Sigmoid colon (tissue), 7 donors: ENCODE data around the gene XPNPEP3. TPM values are rescaled to one million over a fixed set of nuclear protein-coding genes. Genes with fewer than 3 reads are reported as not detected.
"Not testable (repeated sequence)": the region's sequence is repeated elsewhere in the genome, so short reads cannot be mapped to it uniquely, and the experiment has no call there.

Experiments used
- DNase-seq: peaks from one replicate; pipeline ENCODE4 v3.0.0-alpha.2; 2019
- H3K27ac ChIP-seq, 4 donors: fragments of 200-600 bp; sonication (generic); one replicate each; pipeline ENCODE4 v1.5.1; 2016 to 2019; ENCODE audit warnings: mild to moderate bottlenecking in 1 of 4
- H3K27me3 ChIP-seq, 3 donors: fragments of 200-600 bp; sonication (generic); one replicate each; pipeline ENCODE4 v1.5.1; 2019; ENCODE audit warnings: mild to moderate bottlenecking in 1 of 3
- H3K36me3 ChIP-seq, 4 donors: fragments of 200-600 bp; sonication (generic); one replicate each; pipeline ENCODE4 v1.5.1; 2016 to 2019
- H3K4me1 ChIP-seq, 4 donors: fragments of 200-600 bp; sonication (generic); one replicate each; pipeline ENCODE4 v1.5.1; 2017 to 2019
- H3K4me3 ChIP-seq, 4 donors: fragments of 200-600 bp; sonication (generic); one replicate each; pipeline ENCODE4 v1.5.1; 2017 to 2019; ENCODE audit warnings: mild to moderate bottlenecking in 2 of 4, moderate library complexity in 1 of 4
- H3K9me3 ChIP-seq, 4 donors: fragments of 200-600 bp in 3 of 4; sonication (generic) in 3 of 4; one replicate each; pipeline versions ENCODE4 v1.5.1 to v1.6.1; 2013 to 2019
- CTCF ChIP-seq, 4 experiments: fragments of 450-650 bp in 3 of 4; fragments of 200-600 bp in 1 of 4; IDR thresholded peaks; one replicate each; pipeline ENCODE4 v1.5.1; 2016 to 2019; ENCODE audit warnings: antibody characterized with exemption in 4 of 4, mild to moderate bottlenecking in 3 of 4, moderate library complexity in 2 of 4
- EP300 ChIP-seq, 4 donors: sonication (generic); formaldehyde crosslinking; IDR thresholded peaks; one replicate each; pipeline ENCODE4 v1.6.1; 2017; ENCODE audit warnings: antibody characterized with exemption in 4 of 4
- POLR2A ChIP-seq, 2 donors: fragments of 450-650 bp; IDR thresholded peaks; one replicate each; pipeline ENCODE4 v1.6.1; 2016; ENCODE audit warnings: antibody characterized with exemption in 2 of 2, mild to moderate bottlenecking in 2 of 2, moderate library complexity in 2 of 2
- POLR2AphosphoS5 ChIP-seq, 4 donors: sonication (generic); formaldehyde crosslinking; IDR thresholded peaks; one replicate each; pipeline ENCODE4 v1.6.1; 2017; ENCODE audit warnings: antibody characterized with exemption in 4 of 4
- WGBS, 2 donors: extraction: QIAGEN DNeasy Blood & Tissue Kit; methylation state at CpG; one replicate each; pipeline ENCODE4 v1.1.7; 2013; 5-methylcytosine and 5-hydroxymethylcytosine counted together
- intact Hi-C: fragments of 100-400 bp; cut with DNase I; formaldehyde crosslinking; loops from one replicate; pipeline ENCODE4 v1.15.1; 2023
- polyA plus RNA-seq, 3 donors: library from polyadenylated mRNA; stranded (reverse); fragments of 200-250 nt; gene quantifications; one replicate each; pipeline ENCODE4 v1.2.3, GENCODE V29; 2013
- total RNA-seq, 4 donors: library from RNA; depleted of rRNA; stranded (reverse); fragments of >200 nt; gene quantifications; one replicate each; pipeline ENCODE4 v1.1.0, GENCODE V29; 2016
- donor health status: healthy with polysubstance abuse.
- donor health status: Bipolar disorder and iron deficiency.
- donor health status: healthy.

XPNPEP3 gene
- total and polyA plus RNA-seq, 7 donors, result 3.9 to 13.6 (median 9.6) TPM

- 92 to 98% methylated on average over 3 of the region's 3 CpGs for WGBS, 2 donors
- TF ChIP-seq CTCF (IDR thresholded peaks at IDR 0.05), result no peak
- TF ChIP-seq POLR2A (IDR thresholded peaks at IDR 0.05), result no peak
- no peak for TF ChIP-seq POLR2AphosphoS5 (IDR thresholded peaks at IDR 0.05)
- no peak overlapping the region for H3K4me3 ChIP-seq
- H3K9me3 ChIP-seq, result no peaks in the 10 kb centered on the region
- H3K36me3 ChIP-seq, result peaks cover 4 to 100% (median 46%) of the 10 kb centered on the region in 4 donors
- no peak overlapping the region for H3K27ac ChIP-seq
- intact Hi-C loops, result loop anchor here (10.0 kb wide), 1 partner anchor 290 kb away; no protein-coding TSS in a partner anchor
- no peaks in the 10 kb centered on the region for H3K27me3 ChIP-seq
- no peak for DNase-seq
- H3K4me1 ChIP-seq, result peaks cover 0 to 15% (median 9%) of the 10 kb centered on the region in 4 donors
Measured at GRCh38 chr22:40844951-40845350, 12.0 kb upstream of the XPNPEP3 start.

GRCh38 chr22:40845816-40846215, 11.1 kb upstream of the XPNPEP3 start:
- intact Hi-C loops, result loop anchor here (10.0 kb wide), 1 partner anchor 289 kb away; no protein-coding TSS in a partner anchor
- not testable (repeated sequence) for H3K4me3 ChIP-seq, H3K27ac ChIP-seq, DNase-seq, H3K27me3 ChIP-seq, H3K9me3 ChIP-seq
- Histone ChIP-seq H3K4me1 (peaks cover 0 to 15% (median 9%) of the 10 kb centered on the region in 4 donors), H3K36me3 (peaks cover 0 to 97% (median 42%) of the 10 kb centered on the region in 4 donors)
- 91 to 94% methylated on average over 11 of the region's 11 CpGs for WGBS, 2 donors

DNA sequence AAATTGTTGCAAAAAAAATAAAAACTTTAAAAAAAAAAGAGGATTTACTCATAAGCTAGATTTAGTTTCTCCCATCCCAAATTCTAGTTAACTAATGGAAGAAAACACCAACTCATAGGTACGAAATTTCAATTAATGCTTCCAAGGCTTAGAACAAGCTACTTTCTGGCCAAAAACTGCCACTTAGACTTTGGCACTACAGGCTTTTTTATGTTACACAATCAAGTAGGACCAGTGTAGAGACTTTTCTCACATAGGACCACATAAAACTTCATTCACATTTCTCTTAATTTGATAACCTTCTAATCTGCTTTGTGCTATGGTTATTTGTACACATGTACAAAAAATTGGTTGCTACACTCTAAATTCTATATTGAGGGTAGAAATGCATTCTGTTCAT, 3.6 kb upstream of the XPNPEP3 start:
- Histone ChIP-seq H3K4me3 (peak overlapping the region in 1 of 4 donors; percentile 82), H3K4me1 (peaks cover 0 to 51% (median 48%) of the 10 kb centered on the region in 4 donors), H3K27ac (peak overlapping the region in 2 of 4 donors; percentile 95 to 99), H3K27me3 (no peaks in the 10 kb centered on the region), H3K36me3 (peaks cover 0 to 22% (median 4%) of the 10 kb centered on the region in 4 donors), H3K9me3 (no peaks in the 10 kb centered on the region)
- TF ChIP-seq EP300 (IDR thresholded peaks at IDR 0.05), result no peak
- TF ChIP-seq POLR2A (IDR thresholded peaks at IDR 0.05), result no peak
- no peak for TF ChIP-seq POLR2AphosphoS5 (IDR thresholded peaks at IDR 0.05)
- no peak for TF ChIP-seq CTCF (IDR thresholded peaks at IDR 0.05)
- WGBS, 2 donors, result 64 to 77% methylated on average over 1 of the region's 1 CpG
- intact Hi-C loops, result loop anchor here (10.0 kb wide), 1 partner anchor 771 kb away; the partner anchor contains the start of genes DESI1 and XRCC6
- no peak for DNase-seq

GRCh38 chr22:40853961-40854360, 3.0 kb upstream of the XPNPEP3 start:
- H3K9me3 ChIP-seq, result no peaks in the 10 kb centered on the region
- DNase-seq, result no peak
- H3K4me1 ChIP-seq, result peaks cover 0 to 54% (median 53%) of the 10 kb centered on the region in 4 donors
- no peak for TF ChIP-seq EP300 (IDR thresholded peaks at IDR 0.05)
- H3K4me3 ChIP-seq, result peak overlapping the region in 1 of 4 donors; percentile 82
- intact Hi-C loops, result loop anchor here (10.0 kb wide), 1 partner anchor 771 kb away; the partner anchor contains the start of genes DESI1 and XRCC6
- 20 to 49% methylated on average over 3 of the region's 3 CpGs for WGBS, 2 donors
- H3K27ac ChIP-seq, result peak overlapping the region in 3 of 4 donors; percentile 35 to 99 (median 95)
- H3K27me3 ChIP-seq, result no peaks in the 10 kb centered on the region
- H3K36me3 ChIP-seq, result peaks cover 0 to 16% (median 1%) of the 10 kb centered on the region in 4 donors

DNA sequence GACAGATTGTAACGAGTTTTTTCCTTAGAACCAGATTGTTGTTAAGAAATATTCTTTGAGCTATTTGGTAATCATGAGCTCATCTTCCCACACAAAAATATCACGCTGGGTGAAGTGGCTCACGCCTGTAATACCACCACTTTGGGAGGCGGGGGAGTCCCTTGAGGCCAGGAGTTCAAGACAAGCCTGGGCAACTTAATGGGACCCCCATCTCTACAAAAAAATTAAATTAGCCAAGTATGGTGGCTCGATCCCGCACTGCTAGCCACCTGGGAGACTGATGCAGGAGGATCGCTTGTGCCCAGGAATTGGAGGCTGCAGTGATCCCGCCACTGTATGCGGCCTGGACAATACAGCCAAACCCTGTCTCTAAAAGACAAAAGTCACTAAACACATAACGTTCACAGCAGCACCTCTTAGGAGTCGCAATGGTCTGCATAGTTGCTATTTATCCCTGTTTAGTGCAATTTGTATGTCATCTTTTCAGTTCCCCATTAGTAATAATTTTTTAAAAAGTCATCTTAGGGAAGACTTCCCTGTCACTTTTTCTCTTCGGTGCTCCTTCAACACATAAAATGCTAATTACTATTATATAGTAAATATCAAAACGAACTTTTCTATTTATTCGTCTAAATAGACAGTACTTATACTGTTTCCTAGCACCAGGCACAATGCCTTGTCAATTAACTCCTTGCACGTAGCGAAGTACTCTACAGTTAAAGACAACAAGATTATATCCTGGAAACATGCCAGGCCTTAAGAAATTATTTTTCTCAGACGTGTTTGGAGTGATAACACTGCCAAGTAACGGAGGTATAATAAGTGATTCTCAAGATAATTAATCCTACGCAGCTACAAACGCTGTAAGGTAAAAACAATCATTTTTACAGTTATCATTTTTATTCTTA, 1.6 kb upstream of the XPNPEP3 start:
- Histone ChIP-seq H3K9me3 (no peaks in the 10 kb centered on the region), H3K4me3 (peak overlapping the region; percentile 78 to 96 (median 84)), H3K27ac (peak overlapping the region; percentile 93 to 99 (median 96)), H3K36me3 (peaks cover 0 to 2% (median 0%) of the 10 kb centered on the region in 4 donors), H3K27me3 (no peaks in the 10 kb centered on the region), H3K4me1 (peaks cover 0 to 54% (median 53%) of the 10 kb centered on the region in 4 donors)
- 34 to 37% methylated on average over 20 of the region's 20 CpGs for WGBS, 2 donors
- TF ChIP-seq CTCF (IDR thresholded peaks at IDR 0.05) (no peak), EP300 (IDR thresholded peaks at IDR 0.05) (no peak), POLR2AphosphoS5 (IDR thresholded peaks at IDR 0.05) (no peak), POLR2A (IDR thresholded peaks at IDR 0.05) (no peak)
- no peak for DNase-seq
- intact Hi-C loops, result loop anchor here (5.0 to 10.0 kb wide), 2 partner anchors 38 to 769 kb away; partner anchors contain the start of genes DESI1, SLC25A17 and XRCC6
